ENCODE measurements around the gene CCNL2.
A peak's percentile ranks its signal among the peaks of the same experiment; 100 is the strongest.

The CCNL2 gene

GRCh38 chr1:1425426-1425752 lies 26.3 kb upstream of the CCNL2 start:
- H3K4me1 ChIP-seq (ENCODE audit: low read length) = peaks cover 9% of the 10 kb centered on the region; the same call in 1 of the 2 replicates
- H3K36me3 ChIP-seq (replicated peaks; ENCODE audit: low read depth, low read length) = no peaks in the 10 kb centered on the region
- no peak overlapping the region for H3K4me2 ChIP-seq (ENCODE audit: low read length)
- no peaks in the 10 kb centered on the region for H3K27me3 ChIP-seq (ENCODE audit: low read depth, low read length)
- H3K27ac ChIP-seq (ENCODE audit: low read length) = no peak overlapping the region
- TF ChIP-seq EZH2phosphoT487 (IDR thresholded peaks at IDR 0.05; ENCODE audit: low read depth) (no peak), CTCF (IDR thresholded peaks at IDR 0.05; ENCODE audit: low read depth, low read length) (no peak)
- H2AFZ ChIP-seq (ENCODE audit: low read depth, low read length) = no peak overlapping the region
- H3K9ac ChIP-seq (ENCODE audit: low read length) = no peak overlapping the region
- H4K20me1 ChIP-seq (ENCODE audit: insufficient read depth, low read length) = no peaks in the 10 kb centered on the region
- H3K79me2 ChIP-seq (ENCODE audit: low read length) = no peaks in the 10 kb centered on the region
- no peaks in the 10 kb centered on the region for H3K9me3 ChIP-seq (ENCODE audit: insufficient read depth, low read length)
- no peak overlapping the region for H3K4me3 ChIP-seq (ENCODE audit: low read length)

- Histone ChIP-seq H3K4me2 (ENCODE audit: low read length) (no peak overlapping the region), H3K4me1 (ENCODE audit: low read length) (peaks cover 9% of the 10 kb centered on the region; the same call in 1 of the 2 replicates), H3K36me3 (replicated peaks; ENCODE audit: low read depth, low read length) (no peaks in the 10 kb centered on the region), H3K27ac (ENCODE audit: low read length) (no peak overlapping the region), H3K27me3 (ENCODE audit: low read depth, low read length) (no peaks in the 10 kb centered on the region), H3K79me2 (ENCODE audit: low read length) (no peaks in the 10 kb centered on the region), H3K9me3 (ENCODE audit: insufficient read depth, low read length) (no peaks in the 10 kb centered on the region), H2AFZ (ENCODE audit: low read depth, low read length) (no peak overlapping the region), H4K20me1 (ENCODE audit: insufficient read depth, low read length) (no peaks in the 10 kb centered on the region), H3K9ac (ENCODE audit: low read length) (no peak overlapping the region), H3K4me3 (ENCODE audit: low read length) (no peak overlapping the region)
- TF ChIP-seq CTCF (IDR thresholded peaks at IDR 0.05; ENCODE audit: low read depth, low read length) = no peak
- TF ChIP-seq EZH2phosphoT487 (IDR thresholded peaks at IDR 0.05; ENCODE audit: low read depth) = no peak
These were observed 25.6 kb upstream of the CCNL2 start for GRCh38 chr1:1424707-1425106.

GRCh38 chr1:1423245-1423597 lies 24.1 kb upstream of the CCNL2 start:
- H3K9me3 ChIP-seq (ENCODE audit: insufficient read depth, low read length) = no peaks in the 10 kb centered on the region
- H3K36me3 ChIP-seq (replicated peaks; ENCODE audit: low read depth, low read length) = no peaks in the 10 kb centered on the region
- H3K4me3 ChIP-seq (ENCODE audit: low read length) = no peak overlapping the region
- no peak overlapping the region for H3K4me2 ChIP-seq (ENCODE audit: low read length)
- H3K79me2 ChIP-seq (ENCODE audit: low read length) = no peaks in the 10 kb centered on the region
- no peak for TF ChIP-seq EZH2phosphoT487 (IDR thresholded peaks at IDR 0.05; ENCODE audit: low read depth)
- no peak for TF ChIP-seq CTCF (IDR thresholded peaks at IDR 0.05; ENCODE audit: low read depth, low read length)
- H2AFZ ChIP-seq (ENCODE audit: low read depth, low read length) = no peak overlapping the region
- H3K27me3 ChIP-seq (ENCODE audit: low read depth, low read length) = no peaks in the 10 kb centered on the region
- H3K27ac ChIP-seq (ENCODE audit: low read length) = no peak overlapping the region
- H3K9ac ChIP-seq (ENCODE audit: low read length) = no peak overlapping the region
- H3K4me1 ChIP-seq (ENCODE audit: low read length) = peaks cover 19% of the 10 kb centered on the region
- H4K20me1 ChIP-seq (ENCODE audit: insufficient read depth, low read length) = no peaks in the 10 kb centered on the region

GRCh38 chr1:1422465-1423244 lies 23.5 kb upstream of the CCNL2 start:
- Histone ChIP-seq H3K79me2 (ENCODE audit: low read length) (no peaks in the 10 kb centered on the region), H3K9ac (ENCODE audit: low read length) (no peak overlapping the region), H3K4me2 (ENCODE audit: low read length) (no peak overlapping the region), H3K27me3 (ENCODE audit: low read depth, low read length) (no peaks in the 10 kb centered on the region), H3K9me3 (ENCODE audit: insufficient read depth, low read length) (no peaks in the 10 kb centered on the region), H4K20me1 (ENCODE audit: insufficient read depth, low read length) (no peaks in the 10 kb centered on the region), H3K4me3 (ENCODE audit: low read length) (no peak overlapping the region), H2AFZ (ENCODE audit: low read depth, low read length) (peak overlapping the region; percentile 46; the same call in 1 of the 2 replicates), H3K4me1 (ENCODE audit: low read length) (peaks cover 25% of the 10 kb centered on the region), H3K27ac (ENCODE audit: low read length) (no peak overlapping the region), H3K36me3 (replicated peaks; ENCODE audit: low read depth, low read length) (no peaks in the 10 kb centered on the region)
- no peak for TF ChIP-seq EZH2phosphoT487 (IDR thresholded peaks at IDR 0.05; ENCODE audit: low read depth)
- no peak for TF ChIP-seq CTCF (IDR thresholded peaks at IDR 0.05; ENCODE audit: low read depth, low read length)
